Transverse colon (tissue), 4 donors: Measurements from ENCODE around the gene SLMAP. TPM values are rescaled to one million over a fixed set of nuclear protein-coding genes. Genes with fewer than 3 reads are reported as not detected.

Source experiments
- DNase-seq: peaks from one replicate; pipeline ENCODE4 v3.0.0-alpha.2; 2019
- H3K27ac ChIP-seq, 4 donors: fragments of 200-600 bp; sonication (generic); 2 replicates each; pipeline ENCODE4 v1.5.1; 2016 to 2018; ENCODE audit warnings: inconsistent platforms in 4 of 4
- H3K27me3 ChIP-seq: fragments of 200-600 bp; sonication (generic); 2 replicates; pipeline ENCODE4 v1.5.1; 2017; ENCODE audit warnings: inconsistent platforms
- H3K36me3 ChIP-seq, 4 donors: fragments of 200-600 bp; sonication (generic); 2 replicates each; pipeline ENCODE4 v1.5.1; 2017 to 2019; ENCODE audit warnings: inconsistent platforms in 4 of 4
- H3K4me1 ChIP-seq, 4 donors: fragments of 200-600 bp; sonication (generic); 2 replicates each; pipeline ENCODE4 v1.5.1; 2017 to 2020; ENCODE audit warnings: inconsistent platforms in 4 of 4
- H3K4me3 ChIP-seq, 4 donors: fragments of 200-600 bp; sonication (generic); 1 replicate in 1 of 4; 2 replicates in 3 of 4; pipeline versions ENCODE4 v1.5.1 to v1.6.1; 2017 to 2019; ENCODE audit warnings: inconsistent platforms in 4 of 4
- H3K9me3 ChIP-seq, 2 donors: fragments of 200-600 bp; sonication (generic); 2 replicates each; pipeline ENCODE4 v1.5.1; 2017 to 2019; ENCODE audit warnings: inconsistent platforms in 2 of 2
- CTCF ChIP-seq, 5 experiments: fragments of 200-600 bp in 3 of 5; fragments of 450-650 bp in 2 of 5; sonication (generic) in 3 of 5; IDR thresholded peaks; 1 replicate in 2 of 5; 2 replicates in 3 of 5; pipeline ENCODE4 v1.5.1; 2016 to 2017; ENCODE audit warnings: antibody characterized with exemption in 5 of 5, inconsistent platforms in 3 of 5, mild to moderate bottlenecking in 2 of 5, moderate library complexity in 1 of 5
- EP300 ChIP-seq: sonication (generic); formaldehyde crosslinking; IDR thresholded peaks from one replicate; pipeline ENCODE4 v1.6.1; 2017; ENCODE audit warnings: antibody characterized with exemption, low read depth
- POLR2A ChIP-seq: fragments of 450-650 bp; IDR thresholded peaks from one replicate; pipeline ENCODE4 v1.6.1; 2016; ENCODE audit warnings: antibody characterized with exemption, mild to moderate bottlenecking, moderate library complexity
- POLR2AphosphoS5 ChIP-seq, 3 donors: sonication (generic); formaldehyde crosslinking; IDR thresholded peaks; one replicate each; pipeline ENCODE4 v1.6.1; 2016; ENCODE audit warnings: antibody characterized with exemption in 3 of 3
- WGBS, 2 donors: methylation state at CpG; one replicate each; pipeline ENCODE4 v1.1.5; 2018; ENCODE audit warnings: low coverage in 1 of 2; 5-methylcytosine and 5-hydroxymethylcytosine counted together
- in situ Hi-C, 4 donors: fragments of 200-750 bp; cut with MboI; loops; one replicate each; pipeline versions ENCODE4 v1.15.0 to v1.15.1; 2017; ENCODE audit warnings: low sequenced_read_pairs in 3 of 4, low pct_ligation_motif_present in 1 of 4, low pct_unique_long_range_greater_than_20kb in 1 of 4
- intact Hi-C: fragments of 100-400 bp; cut with DNase I; formaldehyde crosslinking; loops from one replicate; pipeline ENCODE4 v1.15.1; 2023; ENCODE audit warnings: low total_unique reads
- total RNA-seq, 4 donors: library from RNA; depleted of rRNA; stranded (reverse); fragments of >200 nt; gene quantifications; one replicate each; pipeline ENCODE4 v1.1.0, GENCODE V29; 2016

SLMAP gene
- total RNA-seq, 4 donors from 2014 or later = 111 to 162 (median 119) TPM

GRCh38 chr3:57917601-57918000 is 161.5 kb downstream of the SLMAP start:
- H3K27ac ChIP-seq = peak overlapping the region; percentile 32 to 56 (median 45)
- TF ChIP-seq CTCF (IDR thresholded peaks at IDR 0.05) = no peak
- no peak for TF ChIP-seq POLR2A
- no peak for TF ChIP-seq POLR2AphosphoS5 (IDR thresholded peaks at IDR 0.05)
- TF ChIP-seq EP300 = no peak
- in situ Hi-C loops = no loop called here
- no peaks in the 10 kb centered on the region for H3K27me3 ChIP-seq
- no peak overlapping the region for H3K4me3 ChIP-seq
- peaks cover 0 to 31% (median 12%) of the 10 kb centered on the region in 4 donors for H3K36me3 ChIP-seq
- intact Hi-C loops = no loop called here
- 63 to 70% methylated on average over 1 of the region's 1 CpG for WGBS, 2 donors
- no peaks in the 10 kb centered on the region for H3K9me3 ChIP-seq
- peaks cover 0 to 27% (median 0%) of the 10 kb centered on the region in 4 donors for H3K4me1 ChIP-seq
- DNase-seq = no peak

GRCh38 chr3:57918123-57918837 is 162.2 kb downstream of the SLMAP start:
- TF ChIP-seq EP300 = no peak
- TF ChIP-seq POLR2AphosphoS5 (IDR thresholded peaks at IDR 0.05) = peak in 1 of 3 donors; percentile 10
- no peak for DNase-seq
- WGBS, 2 donors = 74% methylated on average over 2 of the region's 2 CpGs; no CpG with 5 or more reads in 1 of the 2 donors
- H3K36me3 ChIP-seq = peaks cover 0 to 24% (median 12%) of the 10 kb centered on the region in 4 donors
- intact Hi-C loops (no loop called here), in situ Hi-C loops (no loop called here)
- H3K4me3 ChIP-seq = no peak overlapping the region
- peak overlapping the region; percentile 32 to 56 (median 45) for H3K27ac ChIP-seq
- H3K9me3 ChIP-seq = no peaks in the 10 kb centered on the region
- peaks cover 0 to 27% (median 0%) of the 10 kb centered on the region in 4 donors for H3K4me1 ChIP-seq
- no peaks in the 10 kb centered on the region for H3K27me3 ChIP-seq

GRCh38 chr3:57919987-57920386 is 163.9 kb downstream of the SLMAP start:
- TF ChIP-seq POLR2A (no peak), POLR2AphosphoS5 (IDR thresholded peaks at IDR 0.05) (peak in 2 of 3 donors; percentile 17 to 42)
- in situ Hi-C loops = no loop called here
- H3K9me3 ChIP-seq = no peaks in the 10 kb centered on the region
- DNase-seq = no peak
- peak overlapping the region in 3 of 4 donors; percentile 3 to 29 (median 14) for H3K27ac ChIP-seq
- H3K36me3 ChIP-seq = peaks cover 0 to 19% (median 8%) of the 10 kb centered on the region in 4 donors
- H3K27me3 ChIP-seq = no peaks in the 10 kb centered on the region
- intact Hi-C loops = no loop called here
- H3K4me3 ChIP-seq = no peak overlapping the region
- H3K4me1 ChIP-seq = peaks cover 0 to 27% (median 0%) of the 10 kb centered on the region in 4 donors

- peaks cover 0 to 18% (median 0%) of the 10 kb centered on the region in 4 donors for H3K4me1 ChIP-seq
- H3K4me3 ChIP-seq = no peak overlapping the region
- no peaks in the 10 kb centered on the region for H3K27me3 ChIP-seq
- in situ Hi-C loops (no loop called here), intact Hi-C loops (no loop called here)
- peak overlapping the region in 2 of 4 donors; percentile 7 to 10 for H3K27ac ChIP-seq
- TF ChIP-seq POLR2A = no peak
- TF ChIP-seq POLR2AphosphoS5 (IDR thresholded peaks at IDR 0.05) = no peak
- no peak for TF ChIP-seq EP300
- TF ChIP-seq CTCF (IDR thresholded peaks at IDR 0.05) = no peak
- no peaks in the 10 kb centered on the region for H3K9me3 ChIP-seq
- no peak for DNase-seq
- peaks cover 0 to 5% (median 2%) of the 10 kb centered on the region in 4 donors for H3K36me3 ChIP-seq
Measured at GRCh38 chr3:57923101-57923500, 167.0 kb downstream of the SLMAP start.

GRCh38 chr3:57923752-57924151 is 167.6 kb downstream of the SLMAP start:
- TF ChIP-seq POLR2A = no peak
- TF ChIP-seq CTCF (IDR thresholded peaks at IDR 0.05) = no peak
- no peak for TF ChIP-seq POLR2AphosphoS5 (IDR thresholded peaks at IDR 0.05)
- TF ChIP-seq EP300 = no peak
- intact Hi-C loops (no loop called here), in situ Hi-C loops (no loop called here)
- DNase-seq = no peak
- Histone ChIP-seq H3K36me3 (peaks cover 0 to 5% (median 2%) of the 10 kb centered on the region in 4 donors), H3K4me1 (peaks cover 0 to 12% (median 0%) of the 10 kb centered on the region in 4 donors), H3K27me3 (no peaks in the 10 kb centered on the region), H3K4me3 (no peak overlapping the region), H3K9me3 (no peaks in the 10 kb centered on the region), H3K27ac (peak overlapping the region in 2 of 4 donors; percentile 1 to 10)
- whole genome bisulfite sequencing, 2 donors = 96% methylated on average over 2 of the region's 2 CpGs; no CpG with 5 or more reads in 1 of the 2 donors
